Endothelial cell (in vitro differentiated cells): ENCODE data around the gene ZFAND3. TPM values are rescaled to one million over a fixed set of nuclear protein-coding genes. Genes with fewer than 3 reads are reported as not detected.

Source experiments
- DNase-seq: peaks from one replicate; pipeline ENCODE4 v3.0.0; 2021; ENCODE audit warnings: low spot score
- H3K27ac Mint-ChIP-seq: one replicate; pipeline ENCODE4 v1.8.0; 2021; ENCODE audit warnings: mixed read lengths, inconsistent platforms; ENCODE audit not compliant: unreplicated experiment
- H3K27me3 Mint-ChIP-seq: one replicate; pipeline ENCODE4 v1.8.0; 2021; ENCODE audit warnings: mild to moderate bottlenecking, moderate library complexity, mixed read lengths, inconsistent platforms; ENCODE audit not compliant: unreplicated experiment
- H3K36me3 Mint-ChIP-seq: one replicate; pipeline ENCODE4 v1.8.0; 2021; ENCODE audit warnings: mild to moderate bottlenecking, low read depth, mixed read lengths, inconsistent platforms; ENCODE audit not compliant: unreplicated experiment
- H3K4me1 Mint-ChIP-seq: one replicate; pipeline ENCODE4 v1.8.0; 2021; ENCODE audit warnings: mild to moderate bottlenecking, mixed read lengths, inconsistent platforms; ENCODE audit not compliant: unreplicated experiment
- H3K4me3 Mint-ChIP-seq: one replicate; pipeline ENCODE4 v1.8.0; 2021; ENCODE audit warnings: mild to moderate bottlenecking, mixed read lengths, inconsistent platforms; ENCODE audit not compliant: unreplicated experiment
- H3K9me3 Mint-ChIP-seq: one replicate; pipeline ENCODE4 v1.8.0; 2021; ENCODE audit warnings: mixed read lengths, inconsistent platforms; ENCODE audit not compliant: unreplicated experiment
- CTCF ChIP-seq: fragments of 200-600 bp; sonication (generic); IDR thresholded peaks from one replicate; pipeline ENCODE4 v1.5.0; 2021; ENCODE audit warnings: antibody characterized with exemption; ENCODE audit not compliant: unreplicated experiment
- total RNA-seq: library from RNA; stranded (reverse); fragmentation: NEBNext Ultra II Directional; extraction: Animal tissue kit (Norgen Biotek cat#: 25700); gene quantifications from one replicate; pipeline ENCODE4 v1.2.1, GENCODE V29; 2021; ENCODE audit not compliant: unreplicated experiment

Gene ZFAND3
- total RNA-seq, 1 donor from 2014 or later = 96.3 TPM

GRCh38 chr6:37838219-37838921 lies 18.8 kb downstream of the ZFAND3 start:
- no peak overlapping the region for H3K27ac Mint-ChIP-seq
- H3K27me3 Mint-ChIP-seq = no peaks in the 10 kb centered on the region
- TF ChIP-seq CTCF = no peak
- no peaks in the 10 kb centered on the region for H3K4me1 Mint-ChIP-seq
- H3K9me3 Mint-ChIP-seq = no peaks in the 10 kb centered on the region
- H3K4me3 Mint-ChIP-seq = no peak overlapping the region
- H3K36me3 Mint-ChIP-seq = peaks cover 6% of the 10 kb centered on the region
- DNase-seq = no peak

- Mint-ChIP-seq H3K27ac (no peak overlapping the region), H3K4me3 (no peak overlapping the region), H3K4me1 (no peaks in the 10 kb centered on the region), H3K36me3 (no peaks in the 10 kb centered on the region), H3K9me3 (no peaks in the 10 kb centered on the region), H3K27me3 (no peaks in the 10 kb centered on the region)
- no peak for TF ChIP-seq CTCF
- DNase-seq = no peak
These were observed 20.8 kb downstream of the ZFAND3 start for GRCh38 chr6:37840143-37840939.

GRCh38 chr6:37840940-37841300 lies 21.4 kb downstream of the ZFAND3 start:
- H3K36me3 Mint-ChIP-seq = no peaks in the 10 kb centered on the region
- no peak for TF ChIP-seq CTCF
- DNase-seq = no peak
- no peaks in the 10 kb centered on the region for H3K4me1 Mint-ChIP-seq
- no peak overlapping the region for H3K27ac Mint-ChIP-seq
- no peak overlapping the region for H3K4me3 Mint-ChIP-seq
- no peaks in the 10 kb centered on the region for H3K27me3 Mint-ChIP-seq
- H3K9me3 Mint-ChIP-seq = no peaks in the 10 kb centered on the region

- no peak for DNase-seq
- H3K27ac Mint-ChIP-seq = no peak overlapping the region
- no peaks in the 10 kb centered on the region for H3K36me3 Mint-ChIP-seq
- no peaks in the 10 kb centered on the region for H3K9me3 Mint-ChIP-seq
- H3K4me3 Mint-ChIP-seq = no peak overlapping the region
- no peak for TF ChIP-seq CTCF
- no peaks in the 10 kb centered on the region for H3K27me3 Mint-ChIP-seq
- no peaks in the 10 kb centered on the region for H3K4me1 Mint-ChIP-seq
These were observed 25.7 kb downstream of the ZFAND3 start for GRCh38 chr6:37845026-37845911.
